ENCODE measurements around the gene ZNF609.

ZNF609 gene

DNA sequence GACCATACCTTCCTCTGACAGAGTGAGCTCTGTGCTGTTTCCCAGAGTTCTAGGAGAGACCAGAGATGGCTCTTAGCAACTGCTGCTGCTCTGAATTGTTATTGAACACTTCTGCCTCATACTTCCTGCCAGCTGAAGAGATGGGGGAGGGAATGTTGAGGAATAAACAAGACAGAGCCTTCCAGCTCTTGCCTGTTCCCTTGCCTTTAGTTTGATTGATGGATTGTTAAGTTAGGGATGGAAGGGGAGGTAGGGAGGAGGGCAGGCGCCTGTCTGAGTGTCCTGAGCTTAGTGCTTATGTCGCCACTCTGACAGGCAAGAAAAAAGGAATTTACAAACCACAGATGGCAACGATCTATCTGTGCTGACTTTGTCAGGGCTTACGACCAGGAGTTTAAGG, 42.8 kb downstream of the ZNF609 start:
- DNase-seq: peak; percentile 6

GRCh38 chr15:64503640-64504039, 43.3 kb downstream of the ZNF609 start:
- no peak for DNase-seq

DNA sequence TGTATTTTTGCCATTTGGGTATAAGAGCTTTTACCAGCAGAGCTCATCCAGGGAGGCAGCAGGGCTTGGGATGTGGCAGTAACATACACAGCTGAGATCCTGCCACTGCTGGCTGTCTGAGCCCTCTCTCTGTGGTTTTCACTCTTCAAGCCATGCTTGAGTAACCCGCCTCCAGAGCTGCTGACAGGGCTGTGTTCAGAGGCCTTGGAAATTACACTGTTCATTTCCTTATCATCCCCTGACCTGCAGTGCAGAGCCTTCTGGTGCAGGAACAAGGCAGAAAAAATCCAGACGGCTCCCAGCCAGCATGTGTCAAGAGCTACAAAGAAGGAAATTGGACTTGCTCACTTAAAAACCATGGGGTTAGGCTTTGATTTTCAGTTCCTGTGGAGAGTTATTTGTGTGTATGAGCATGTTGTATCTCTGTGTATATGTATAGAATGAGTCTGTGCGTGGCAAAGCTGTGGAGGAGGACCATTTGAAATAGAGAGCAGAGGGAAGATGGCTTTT, 47.0 kb downstream of the ZNF609 start:
- DNase-seq: peak; percentile 34

DNA sequence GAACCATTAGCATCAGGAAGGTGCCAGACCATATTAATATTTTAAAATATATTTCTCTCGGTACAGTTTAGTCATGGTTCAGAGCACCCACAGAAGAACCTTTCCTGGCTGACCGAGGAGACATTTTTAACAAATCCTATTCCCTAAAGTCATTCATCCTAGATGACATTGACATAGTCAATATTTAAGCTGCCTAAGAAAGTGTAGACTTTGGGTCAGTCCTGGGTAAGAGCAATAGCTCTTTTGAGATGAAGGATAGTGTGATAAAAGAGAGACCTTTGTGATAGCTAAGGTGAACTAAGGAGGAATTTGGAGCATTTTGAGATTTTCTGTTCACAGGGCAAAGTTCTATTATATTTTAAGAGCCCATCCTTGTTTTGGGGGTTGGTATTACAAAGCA, 47.5 kb downstream of the ZNF609 start:
- DNase-seq: no peak

DNA sequence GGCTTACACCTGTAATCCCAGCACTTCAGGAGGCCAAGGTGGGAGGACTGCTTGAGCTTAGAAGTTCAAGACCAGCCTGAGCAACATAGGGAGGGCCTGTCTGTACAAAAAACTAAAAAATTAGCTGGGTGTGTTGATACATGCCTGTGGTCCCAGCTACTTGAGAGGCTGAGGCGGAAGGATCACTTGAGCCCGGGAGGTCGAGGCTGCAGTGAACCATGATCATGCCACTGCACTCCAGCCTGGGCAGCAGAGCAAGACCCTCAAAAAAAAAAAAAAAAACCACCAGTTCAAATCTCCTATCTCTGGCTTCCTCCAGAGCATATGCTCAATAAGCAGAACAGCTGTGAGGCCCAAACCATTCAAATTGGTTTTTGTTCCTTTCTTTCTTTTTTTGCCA, 53.4 kb downstream of the ZNF609 start:
- no peak for DNase-seq

DNA sequence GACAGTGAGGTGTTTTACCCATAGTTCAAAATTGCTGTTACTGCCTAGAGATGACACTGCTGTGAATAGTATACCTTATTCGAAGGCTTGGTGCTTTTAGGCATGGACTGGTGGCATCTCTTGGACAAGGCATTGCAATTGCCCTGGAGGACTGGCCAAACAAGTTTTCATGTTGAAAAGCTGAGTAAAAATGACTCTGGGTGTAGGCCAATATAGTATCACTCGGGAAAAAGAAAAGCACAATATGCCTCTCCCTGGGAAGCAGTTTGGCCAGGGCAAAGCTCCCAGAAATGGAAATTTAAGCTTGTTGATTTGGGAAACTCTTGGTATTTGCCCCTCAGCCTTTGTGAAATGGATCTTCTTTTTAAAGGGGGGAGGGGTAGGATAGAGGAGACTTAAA, 54.8 kb downstream of the ZNF609 start:
- DNase-seq: no peak

- no peak for DNase-seq
These were observed 55.4 kb downstream of the ZNF609 start for GRCh38 chr15:64515825-64516224.

- no peak for DNase-seq
These were observed 59.5 kb downstream of the ZNF609 start for GRCh38 chr15:64519897-64520296.

GRCh38 chr15:64521201-64521600, 60.8 kb downstream of the ZNF609 start:
- no peak for DNase-seq

- DNase-seq: no peak
These were observed 61.4 kb downstream of the ZNF609 start for GRCh38 chr15:64521726-64522164.

DNA sequence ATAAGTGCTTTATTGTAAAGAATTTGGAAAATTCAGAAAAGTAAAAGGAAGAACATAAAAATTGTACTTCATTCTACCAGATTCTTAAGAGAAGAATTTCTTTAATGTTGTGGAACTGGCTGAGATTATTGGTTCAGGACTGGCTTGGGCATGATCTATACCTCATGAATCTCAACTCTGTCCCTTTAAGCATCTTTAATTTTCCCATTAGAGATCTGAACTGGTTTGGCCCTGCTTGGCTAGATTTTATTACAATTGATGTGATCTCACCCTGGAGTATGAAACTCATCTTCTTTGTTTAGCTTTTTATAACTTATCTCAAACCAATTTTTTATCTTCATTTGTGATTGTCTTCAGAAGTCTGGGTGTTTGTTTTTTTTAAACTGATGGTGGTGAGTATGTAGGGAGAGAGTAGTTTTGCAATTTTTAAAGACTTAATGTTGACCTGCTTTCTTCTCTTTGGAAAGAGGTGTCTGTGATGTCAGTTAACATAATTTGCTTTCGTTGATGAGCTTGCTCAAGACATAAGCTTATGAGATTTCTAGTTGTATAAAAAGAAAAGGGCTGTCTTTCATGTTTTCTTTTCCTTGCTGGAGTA, 61.9 kb downstream of the ZNF609 start:
- no peak for DNase-seq

- DNase-seq: no peak
These were observed 62.9 kb downstream of the ZNF609 start for GRCh38 chr15:64523240-64523639.

- DNase-seq: no peak
These were observed 64.4 kb downstream of the ZNF609 start for GRCh38 chr15:64524778-64525177.

DNA sequence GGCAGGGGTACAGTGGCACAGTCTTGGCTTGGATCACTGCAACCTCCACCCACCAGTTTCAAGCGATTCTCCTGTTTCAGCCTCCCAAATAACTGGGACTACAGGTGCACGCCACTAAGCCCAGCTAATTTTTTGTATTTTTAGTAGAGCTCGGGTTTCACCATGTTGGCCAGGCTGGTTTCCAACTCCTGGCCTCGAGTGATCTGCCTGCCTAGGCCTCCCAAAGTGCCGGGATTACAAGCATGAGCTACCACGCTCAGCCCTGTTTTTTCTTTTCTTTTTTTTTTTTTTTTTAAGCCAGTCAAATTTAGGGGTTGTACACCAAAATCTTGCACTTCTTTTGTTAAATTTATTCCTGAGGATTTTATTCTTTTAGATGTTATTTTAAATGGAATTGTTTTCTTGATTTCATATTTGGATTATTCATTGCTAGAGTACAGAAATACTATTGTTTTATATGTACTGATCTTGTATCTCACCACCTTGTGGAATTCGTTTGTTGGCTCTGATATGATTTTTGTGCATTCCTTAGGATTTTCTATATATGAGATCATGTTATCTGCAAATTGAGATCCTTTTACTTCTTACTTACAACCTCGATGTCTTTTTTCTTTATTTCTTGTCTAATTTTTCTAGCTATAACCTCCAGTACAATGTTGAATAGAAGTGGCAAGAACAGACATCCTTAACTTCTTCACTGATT, 65.6 kb downstream of the ZNF609 start:
- DNase-seq: no peak

DNA sequence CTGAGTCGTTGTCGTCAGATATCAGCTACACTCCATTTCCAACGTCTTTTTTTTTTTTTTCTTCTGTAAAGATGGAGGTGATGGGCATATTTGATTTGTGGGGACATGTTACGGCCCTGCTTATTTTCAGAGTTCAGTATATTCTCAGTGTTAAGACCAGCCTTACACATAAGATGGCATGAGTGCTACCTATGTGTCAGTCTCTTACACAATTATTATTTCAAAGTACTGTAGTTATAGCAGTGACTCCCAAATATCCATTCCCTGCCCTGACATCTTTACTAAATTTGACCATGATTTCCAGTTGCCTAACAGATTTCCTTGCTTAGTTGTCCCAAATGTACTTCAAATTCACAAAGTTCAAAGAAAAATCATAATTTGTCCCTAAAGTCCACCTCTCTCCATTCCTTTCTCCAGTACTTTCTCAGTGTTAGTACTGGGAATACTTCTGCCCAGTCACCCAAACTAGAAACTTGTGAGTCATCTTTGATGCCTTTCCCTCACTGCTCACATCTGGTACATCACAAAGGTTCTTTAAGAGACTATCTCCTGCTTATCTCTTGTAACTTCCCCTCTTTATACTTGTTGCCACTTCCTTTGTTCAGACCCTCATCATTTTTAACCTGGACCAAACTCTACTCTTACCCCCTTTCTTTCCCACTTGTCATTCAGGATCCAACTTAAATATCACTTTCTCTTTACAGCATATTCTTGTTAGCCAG, 67.0 kb downstream of the ZNF609 start:
- DNase-seq: no peak

- DNase-seq: no peak
These were observed 68.5 kb downstream of the ZNF609 start for GRCh38 chr15:64528871-64529270.

DNA sequence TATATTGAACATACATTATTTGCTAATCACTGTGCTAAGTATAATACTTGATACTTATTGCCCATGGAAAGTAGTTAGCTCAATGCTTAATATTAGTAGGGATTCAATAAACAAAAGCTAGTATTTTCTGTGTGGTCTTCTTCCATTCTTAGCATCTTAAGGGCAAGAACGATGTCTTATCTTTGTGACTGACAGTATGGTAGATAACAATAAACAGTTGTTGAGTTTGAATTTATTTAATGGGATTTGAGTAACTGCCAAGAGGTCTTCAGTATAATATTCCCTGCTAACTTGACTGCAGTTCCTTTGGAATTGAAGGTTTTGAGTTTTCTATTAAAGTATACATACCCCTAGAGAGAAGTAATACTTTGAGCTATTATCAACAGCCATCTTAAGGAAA, 70.1 kb downstream of the ZNF609 start:
- no peak for DNase-seq

GRCh38 chr15:64530918-64531317, 70.5 kb downstream of the ZNF609 start:
- no peak for DNase-seq

DNA sequence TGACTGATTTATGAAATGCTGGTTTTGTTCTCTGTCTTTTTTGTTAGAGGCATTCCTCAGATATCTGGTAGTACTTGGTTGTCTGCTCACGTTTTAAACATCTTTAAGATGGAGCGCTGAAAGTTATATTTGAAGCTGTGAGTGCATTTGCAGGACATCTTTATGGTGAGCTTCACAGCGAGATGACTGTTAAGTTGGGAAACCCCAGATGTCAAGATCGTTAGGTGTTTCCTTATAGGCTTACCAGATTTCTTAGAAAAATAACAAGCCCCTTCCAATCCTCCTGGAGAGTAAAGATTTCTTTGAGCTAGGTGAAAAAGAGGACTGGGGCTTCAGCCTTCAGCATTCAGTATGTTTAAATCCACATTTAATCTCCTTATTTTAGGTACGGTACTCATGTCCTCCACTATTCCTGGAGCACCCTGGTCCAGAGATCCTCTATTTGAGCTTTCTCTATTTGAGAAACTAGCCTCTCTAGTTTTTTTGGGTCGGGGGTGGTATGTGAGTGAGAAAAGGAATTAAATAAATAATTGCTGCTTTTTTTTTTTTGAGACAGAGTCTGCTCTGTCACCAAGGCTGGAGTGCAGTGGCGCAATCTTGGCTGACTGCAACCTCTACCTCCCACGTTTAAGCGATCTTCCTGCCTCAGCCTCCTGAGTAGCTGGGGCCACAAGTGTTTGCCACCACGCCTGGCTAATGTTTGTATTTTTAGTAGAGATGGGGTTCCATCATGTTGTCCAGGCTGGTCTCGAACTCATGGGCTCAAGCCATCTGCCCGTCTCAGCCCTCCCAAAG, 72.3 kb downstream of the ZNF609 start:
- peak; percentile 43 for DNase-seq

DNA sequence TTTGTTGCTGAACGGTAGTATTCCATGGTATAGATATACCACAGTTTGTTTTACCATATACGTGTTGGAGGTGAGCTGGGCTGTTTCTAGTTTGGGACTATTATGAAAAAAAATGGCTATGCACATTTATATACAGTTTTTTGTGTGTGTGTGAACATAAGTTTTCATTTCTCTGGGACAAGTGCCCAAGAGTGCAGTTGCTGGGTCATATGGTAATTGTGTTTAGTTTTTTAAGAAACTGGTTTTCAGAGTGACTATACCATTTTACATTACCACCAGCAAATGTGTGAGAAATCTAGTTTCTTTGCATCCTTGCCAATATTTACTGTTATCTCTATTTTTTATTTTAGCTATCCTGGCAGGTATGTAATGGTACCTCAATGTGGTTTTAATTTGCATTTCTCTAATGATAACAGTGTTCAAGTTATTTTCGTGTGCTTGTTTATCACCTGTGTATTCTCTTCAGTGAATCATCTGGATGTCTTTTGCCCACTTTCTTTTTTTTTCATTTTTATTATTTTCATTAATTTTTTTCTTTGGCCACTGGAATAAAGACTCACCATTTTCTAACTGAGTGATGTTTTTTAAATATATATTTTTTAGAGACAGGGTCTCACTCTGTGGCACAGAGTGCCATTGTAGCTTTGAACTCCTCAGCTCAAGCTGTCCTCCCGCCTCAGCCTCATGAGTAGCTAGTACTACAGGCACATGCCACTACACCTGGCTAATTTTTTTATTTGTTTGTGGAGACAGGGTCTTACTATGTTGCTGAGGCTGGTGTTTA, 75.3 kb downstream of the ZNF609 start:
- DNase-seq: no peak

- DNase-seq: peak; percentile 34
These were observed 76.0 kb downstream of the ZNF609 start for GRCh38 chr15:64536244-64536836.

DNA sequence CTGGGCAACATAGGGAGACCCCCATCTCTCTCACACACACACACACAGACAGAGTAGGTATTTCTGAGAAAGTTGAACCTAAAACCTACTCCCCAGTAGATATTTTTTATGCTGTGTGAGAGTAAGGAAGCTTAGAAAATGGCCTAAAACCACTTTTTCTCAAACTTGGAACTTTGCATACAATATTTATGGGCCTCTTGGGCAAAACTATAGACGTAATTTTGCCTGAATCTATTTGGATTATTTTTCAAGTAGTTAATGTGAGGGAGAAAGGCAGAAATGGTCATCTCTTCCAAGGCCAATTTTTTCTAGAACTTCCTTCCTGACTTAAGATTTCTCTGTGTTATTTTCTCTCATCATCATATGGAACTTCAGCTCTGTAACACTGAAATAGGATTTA, 81.7 kb downstream of the ZNF609 start:
- no peak for DNase-seq
